ENCODE measurements around the gene NKX2-2.

- TF ChIP-seq POLR2AphosphoS5 (IDR thresholded peaks at IDR 0.05) (no peak), CTCF (IDR thresholded peaks at IDR 0.05) (no peak)
Measured at GRCh38 chr20:21507400-21508229, 6.2 kb downstream of the NKX2-2 start.
